GM12892 (cell line): ENCODE data around the gene SH3RF1.

Experiments used
- POLR2A ChIP-seq: IDR thresholded peaks from 2 replicates; pipeline ENCODE4 v1.6.1; 2011; ENCODE audit warnings: low read depth, low read length, control low read depth
- POLR2AphosphoS5 ChIP-seq: IDR thresholded peaks from 2 replicates; pipeline ENCODE4 v1.6.1; 2011; ENCODE audit warnings: low read depth, low read length, control low read depth
- TAF1 ChIP-seq: IDR thresholded peaks from 2 replicates; pipeline ENCODE4 v1.6.1; 2011; ENCODE audit warnings: low read depth, mild to moderate bottlenecking, control low read depth, low read length, borderline replicate concordance

DNA sequence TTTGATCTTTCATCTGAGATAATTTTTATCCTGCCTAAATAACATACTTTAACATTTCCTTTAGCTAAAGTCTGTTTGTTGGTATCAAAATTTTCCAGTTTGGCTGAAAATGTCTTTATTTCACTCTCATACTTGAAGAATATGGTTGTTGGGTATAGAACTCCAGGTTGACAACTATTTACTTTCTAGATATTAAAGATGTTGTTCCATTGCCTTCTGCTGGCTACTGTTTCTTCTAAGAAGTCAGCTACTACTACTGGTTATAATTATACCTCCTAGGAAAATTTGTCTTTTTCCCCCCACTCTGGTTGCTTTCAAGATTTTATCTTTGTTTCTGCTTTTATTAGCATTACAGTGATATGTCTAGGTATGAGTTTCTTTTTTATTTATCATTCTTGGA is 75.7 kb downstream of the SH3RF1 start:
- TF ChIP-seq POLR2AphosphoS5: no peak
- TF ChIP-seq POLR2A: no peak
- no peak for TF ChIP-seq TAF1
